Right lobe of liver (tissue), 6 donors: ENCODE measurements around the gene MCF2L2. TPM values are rescaled to one million over a fixed set of nuclear protein-coding genes. Genes with fewer than 3 reads are reported as not detected.

ENCODE experiments used
- ATAC-seq, 4 donors: fragments of 200-7000 bp; cut with Tn5 transposase; one replicate each; pipeline ENCODE4 v1.9.1; 2020; ENCODE audit warnings: mild to moderate bottlenecking in 4 of 4, moderate library complexity in 4 of 4
- DNase-seq, 3 donors: peaks; one replicate each; pipeline ENCODE4 v3.0.0-alpha.2; 2020
- H3K27ac ChIP-seq, 3 donors: fragments of 200-600 bp; one replicate each; pipeline ENCODE4 v1.8.0; 2022
- H3K27me3 ChIP-seq, 2 donors: fragments of 200-600 bp; one replicate each; pipeline ENCODE4 v1.8.0; 2022
- H3K36me3 ChIP-seq, 4 donors: fragments of 200-600 bp; sonication (generic) in 1 of 4; one replicate each; pipeline versions ENCODE4 v1.5.1 to v1.8.0; 2017 to 2022; ENCODE audit warnings: control low read depth in 1 of 4
- H3K4me1 ChIP-seq, 4 donors: fragments of 200-600 bp; sonication (generic) in 1 of 4; one replicate each; pipeline versions ENCODE4 v1.5.1 to v1.8.0; 2017 to 2022; ENCODE audit warnings: control low read depth in 1 of 4
- H3K4me3 ChIP-seq, 3 donors: fragments of 200-600 bp; one replicate each; pipeline ENCODE4 v1.8.0; 2022
- H3K9me3 ChIP-seq, 4 donors: fragments of 200-600 bp; sonication (generic) in 1 of 4; one replicate each; pipeline versions ENCODE4 v1.5.1 to v1.8.0; 2017 to 2022; ENCODE audit warnings: control low read depth in 1 of 4
- POLR2A ChIP-seq: fragments of 450-650 bp; IDR thresholded peaks from one replicate; pipeline ENCODE4 v1.6.1; 2017; ENCODE audit warnings: antibody characterized with exemption, mild to moderate bottlenecking
- WGBS: methylation state at CpG from one replicate; pipeline ENCODE4 v1.1.6; 2018; ENCODE audit warnings: low coverage, low lambda C conversion rate; ENCODE audit not compliant: insufficient coverage; ENCODE audit errors: missing lambda C conversion rate; 5-methylcytosine and 5-hydroxymethylcytosine counted together
- intact Hi-C, 2 donors: fragments of 100-400 bp; cut with DNase I; formaldehyde crosslinking; loops; one replicate each; pipeline versions ENCODE4 v1.11.2 to v1.14.1; 2022
- total RNA-seq, 6 experiments: library from RNA; depleted of rRNA in 2 of 6; stranded (reverse); fragments of >200 nt in 2 of 6; fragmentation: NEBNext Ultra II Directional in 3 of 6; extraction: Animal tissue kit (Norgen Biotek cat#: 25700) in 3 of 6; gene quantifications; one replicate each; pipeline versions ENCODE4 v1.1.0 to v1.2.4, GENCODE V29; 2016 to 2023
- TF ChIP-seq, protein P1 (sequence below), 4 donors: fragments of 200-600 bp in 3 of 4; fragments of 450-650 bp in 1 of 4; IDR thresholded peaks; one replicate each; pipeline versions ENCODE4 v1.5.1 to v1.8.0; 2016 to 2022; ENCODE audit warnings: antibody characterized with exemption in 4 of 4, mild to moderate bottlenecking in 2 of 4
- donor health status: DM: no; HTN: yes; CAD: no.
- donor health status: DM: no; HTN: no; CAD: no.
- donor health status: DM: no; HTN: no; CAD: no.
- donor health status: DM: no; HTN: yes; CAD: no.
- donor health status: DM: no; HTN: yes; CAD: no.

Gene MCF2L2
- total RNA-seq, 6 experiments from 2014 or later = 0.07 to 0.19 (median 0.17) TPM; not detected in 1

DNA sequence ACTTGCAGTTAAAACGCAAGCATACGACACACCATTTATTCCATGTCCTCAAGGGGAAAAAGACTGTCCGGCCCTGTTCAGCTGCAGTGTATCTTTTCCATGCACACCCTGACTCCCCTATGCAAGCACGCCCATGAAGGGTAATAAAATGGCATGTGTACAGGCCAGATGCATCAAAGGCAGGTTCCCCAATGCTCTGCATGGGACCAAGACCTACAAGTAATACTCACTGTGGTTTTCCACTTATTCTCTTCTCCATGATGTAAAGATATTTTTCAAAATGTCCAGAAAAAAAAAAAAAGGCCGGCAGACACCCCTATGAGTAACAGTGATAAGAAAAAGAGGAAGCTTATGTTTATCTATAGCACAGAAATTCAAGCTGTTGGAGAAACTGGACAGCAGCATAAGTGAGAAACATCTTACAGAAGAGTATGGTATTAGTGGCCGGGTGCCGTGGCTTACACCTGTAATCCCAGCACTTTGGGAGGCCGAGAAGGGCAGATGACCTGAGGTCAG lies 70.8 kb downstream of the MCF2L2 start:
- TF ChIP-seq POLR2A = no peak
- TF ChIP-seq, protein P1, sequence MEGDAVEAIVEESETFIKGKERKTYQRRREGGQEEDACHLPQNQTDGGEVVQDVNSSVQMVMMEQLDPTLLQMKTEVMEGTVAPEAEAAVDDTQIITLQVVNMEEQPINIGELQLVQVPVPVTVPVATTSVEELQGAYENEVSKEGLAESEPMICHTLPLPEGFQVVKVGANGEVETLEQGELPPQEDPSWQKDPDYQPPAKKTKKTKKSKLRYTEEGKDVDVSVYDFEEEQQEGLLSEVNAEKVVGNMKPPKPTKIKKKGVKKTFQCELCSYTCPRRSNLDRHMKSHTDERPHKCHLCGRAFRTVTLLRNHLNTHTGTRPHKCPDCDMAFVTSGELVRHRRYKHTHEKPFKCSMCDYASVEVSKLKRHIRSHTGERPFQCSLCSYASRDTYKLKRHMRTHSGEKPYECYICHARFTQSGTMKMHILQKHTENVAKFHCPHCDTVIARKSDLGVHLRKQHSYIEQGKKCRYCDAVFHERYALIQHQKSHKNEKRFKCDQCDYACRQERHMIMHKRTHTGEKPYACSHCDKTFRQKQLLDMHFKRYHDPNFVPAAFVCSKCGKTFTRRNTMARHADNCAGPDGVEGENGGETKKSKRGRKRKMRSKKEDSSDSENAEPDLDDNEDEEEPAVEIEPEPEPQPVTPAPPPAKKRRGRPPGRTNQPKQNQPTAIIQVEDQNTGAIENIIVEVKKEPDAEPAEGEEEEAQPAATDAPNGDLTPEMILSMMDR (IDR thresholded peaks at IDR 0.05) = no peak
- intact Hi-C loops = no loop called here
- no peaks in the 10 kb centered on the region for H3K9me3 ChIP-seq
- no peaks in the 10 kb centered on the region for H3K36me3 ChIP-seq
- H3K27me3 ChIP-seq = no peaks in the 10 kb centered on the region
- no peak overlapping the region for H3K4me3 ChIP-seq
- WGBS = 62% methylated on average over 7 of the region's 8 CpGs
- H3K27ac ChIP-seq = no peak overlapping the region
- H3K4me1 ChIP-seq = no peaks in the 10 kb centered on the region
- DNase-seq (no peak), ATAC-seq (no peak)

DNA sequence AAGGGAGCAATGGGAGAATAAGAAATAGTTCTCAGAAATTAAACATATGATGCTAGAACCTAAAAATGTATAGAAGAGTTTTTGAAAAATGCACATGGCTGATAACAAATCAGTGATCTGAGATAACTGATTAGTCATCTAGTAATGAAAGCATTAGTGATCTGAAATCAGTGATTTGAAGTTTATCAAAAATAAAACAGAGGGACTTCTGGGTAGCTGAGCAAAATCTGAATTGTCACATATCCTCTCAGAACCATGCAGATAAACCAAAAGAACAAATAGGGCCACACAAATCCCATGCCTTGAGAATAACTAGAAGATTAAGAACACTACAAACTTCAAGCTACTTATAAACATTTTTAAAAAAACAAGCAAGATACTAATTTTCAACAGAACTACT lies 71.5 kb downstream of the MCF2L2 start:
- Histone ChIP-seq H3K9me3 (no peaks in the 10 kb centered on the region), H3K4me3 (no peak overlapping the region), H3K27me3 (no peaks in the 10 kb centered on the region), H3K4me1 (no peaks in the 10 kb centered on the region), H3K36me3 (no peaks in the 10 kb centered on the region), H3K27ac (no peak overlapping the region)
- no peak for ATAC-seq
- no peak for TF ChIP-seq POLR2A
- TF ChIP-seq, protein P1 (IDR thresholded peaks at IDR 0.05) = no peak
- intact Hi-C loops = no loop called here
- no peak for DNase-seq

DNA sequence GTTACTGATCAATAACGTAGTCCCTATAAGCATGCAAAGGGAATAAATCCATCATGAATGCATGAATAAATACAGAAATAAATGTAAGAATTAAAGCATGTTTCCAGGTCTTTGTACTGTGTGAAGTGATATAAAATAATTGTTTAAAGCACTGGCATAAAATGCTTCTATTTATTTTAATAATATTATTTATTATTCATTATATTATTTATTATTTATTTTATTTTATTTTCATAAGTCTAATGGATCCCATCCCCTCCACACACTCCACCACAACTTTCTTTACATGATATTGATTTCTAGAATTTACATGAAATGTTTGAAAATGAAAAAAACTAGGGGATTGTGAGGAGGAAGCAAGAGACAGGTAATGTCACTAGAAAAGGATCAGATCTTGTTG lies 73.5 kb downstream of the MCF2L2 start:
- no peaks in the 10 kb centered on the region for H3K27me3 ChIP-seq
- intact Hi-C loops = no loop called here
- no peaks in the 10 kb centered on the region for H3K4me1 ChIP-seq
- no peaks in the 10 kb centered on the region for H3K36me3 ChIP-seq
- no peak overlapping the region for H3K27ac ChIP-seq
- no peaks in the 10 kb centered on the region for H3K9me3 ChIP-seq
- H3K4me3 ChIP-seq = no peak overlapping the region
- TF ChIP-seq, protein P1 (IDR thresholded peaks at IDR 0.05) = no peak
- no peak for TF ChIP-seq POLR2A
- ATAC-seq (no peak), DNase-seq (no peak)
- WGBS = 93% methylated on average over 1 of the region's 1 CpG

DNA sequence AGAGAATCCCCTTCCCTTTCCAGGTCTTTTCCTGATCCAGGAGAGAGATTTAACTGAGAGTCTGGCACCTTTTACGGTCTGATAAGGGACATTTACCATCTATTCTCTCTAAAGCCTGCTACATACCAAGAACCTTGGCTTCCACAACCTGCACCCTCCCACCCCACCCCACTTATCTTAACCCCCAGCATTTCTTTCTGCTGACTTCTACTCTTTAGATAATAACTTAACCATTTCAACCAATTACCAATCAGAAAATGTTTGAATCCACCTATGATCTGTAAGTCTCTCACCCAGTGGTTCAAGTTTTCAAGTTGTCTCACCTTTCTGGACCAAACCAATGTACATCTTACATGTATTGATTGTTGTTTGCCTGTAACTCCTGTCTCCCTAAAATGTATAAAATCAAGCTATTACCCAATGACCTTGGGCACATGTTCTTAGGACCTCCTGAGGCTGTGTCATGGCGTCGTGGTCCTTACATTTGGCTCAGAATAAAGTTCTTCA lies 74.0 kb downstream of the MCF2L2 start:
- Histone ChIP-seq H3K36me3 (no peaks in the 10 kb centered on the region), H3K27ac (no peak overlapping the region), H3K4me3 (no peak overlapping the region), H3K4me1 (no peaks in the 10 kb centered on the region), H3K9me3 (no peaks in the 10 kb centered on the region), H3K27me3 (no peaks in the 10 kb centered on the region)
- intact Hi-C loops = no loop called here
- no peak for DNase-seq
- ATAC-seq = no peak
- WGBS = 67% methylated on average over 3 of the region's 3 CpGs
- TF ChIP-seq, protein P1 (IDR thresholded peaks at IDR 0.05) = no peak
- TF ChIP-seq POLR2A = no peak

DNA sequence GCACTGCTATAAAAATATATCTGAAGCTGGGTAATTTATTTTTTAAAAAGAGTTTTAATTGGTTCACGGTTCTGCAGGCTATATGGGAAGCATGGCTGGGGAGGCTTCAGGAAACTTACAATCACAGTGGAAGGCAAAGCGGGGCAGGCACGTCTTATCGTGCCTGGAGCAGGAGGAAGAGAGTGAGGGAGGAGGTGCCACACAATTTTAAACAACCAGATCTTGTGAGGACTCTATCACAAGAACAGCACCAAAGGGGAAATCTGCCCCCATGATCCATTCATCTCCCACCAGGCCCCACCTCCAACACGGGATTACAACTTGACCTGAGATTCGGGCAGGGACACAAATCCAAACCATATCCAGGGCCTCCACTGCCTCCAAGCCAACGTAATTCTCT lies 75.0 kb downstream of the MCF2L2 start:
- no peaks in the 10 kb centered on the region for H3K9me3 ChIP-seq
- H3K4me1 ChIP-seq = no peaks in the 10 kb centered on the region
- no peak overlapping the region for H3K4me3 ChIP-seq
- H3K36me3 ChIP-seq = no peaks in the 10 kb centered on the region
- 86% methylated on average over 4 of the region's 7 CpGs for WGBS
- no peak overlapping the region for H3K27ac ChIP-seq
- intact Hi-C loops = no loop called here
- ATAC-seq = no peak
- DNase-seq = no peak
- no peaks in the 10 kb centered on the region for H3K27me3 ChIP-seq
- TF ChIP-seq POLR2A = no peak
- TF ChIP-seq, protein P1 (IDR thresholded peaks at IDR 0.05) = no peak
